GM21423 (cell line): ENCODE measurements around the gene PARD3.

Source experiments
- ATAC-seq: cut with Tn5 transposase; IDR thresholded peaks from one replicate; pipeline ENCODE4 v1.9.1; 2021; ENCODE audit warnings: mild to moderate bottlenecking, moderate library complexity; ENCODE audit not compliant: unreplicated experiment

PARD3 gene

DNA sequence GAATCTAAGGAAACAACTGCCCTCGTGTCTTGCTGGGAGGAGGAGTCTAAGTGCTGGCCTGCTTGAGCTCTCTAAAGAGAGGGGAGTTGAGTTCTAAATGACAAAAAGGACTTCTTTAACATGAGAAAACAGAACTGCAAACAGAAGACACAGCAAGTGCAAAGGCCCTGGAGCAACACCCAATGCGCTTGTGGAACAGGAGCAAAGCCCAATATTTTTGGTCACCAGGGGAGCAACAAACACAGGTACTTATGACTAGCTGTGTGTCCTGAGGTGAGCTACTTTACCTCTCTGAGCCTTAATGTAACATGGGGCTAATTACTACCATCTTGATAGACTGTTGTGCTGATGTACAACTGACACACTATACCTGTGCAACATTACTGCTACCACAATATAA, 634.3 kb downstream of the PARD3 start:
- ATAC-seq: no peak

DNA sequence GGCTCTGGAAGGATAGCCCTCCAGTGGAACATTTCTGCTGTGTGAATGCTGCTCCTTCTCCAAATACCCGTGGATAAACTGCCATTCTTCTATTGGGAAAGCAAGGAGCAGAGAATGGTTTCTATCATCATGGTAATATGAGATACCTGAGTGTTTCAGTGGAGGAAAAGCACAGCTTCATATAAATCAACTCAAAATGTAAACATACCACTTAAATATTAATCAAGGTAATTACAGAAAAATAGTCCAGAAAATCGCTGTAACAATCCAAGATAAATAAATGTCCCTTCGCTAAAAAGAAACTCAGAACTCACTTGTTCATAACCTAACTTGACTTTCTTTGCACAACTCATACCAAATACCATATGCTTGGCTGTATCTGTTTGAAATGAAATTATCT, 635.8 kb downstream of the PARD3 start:
- ATAC-seq: no peak

DNA sequence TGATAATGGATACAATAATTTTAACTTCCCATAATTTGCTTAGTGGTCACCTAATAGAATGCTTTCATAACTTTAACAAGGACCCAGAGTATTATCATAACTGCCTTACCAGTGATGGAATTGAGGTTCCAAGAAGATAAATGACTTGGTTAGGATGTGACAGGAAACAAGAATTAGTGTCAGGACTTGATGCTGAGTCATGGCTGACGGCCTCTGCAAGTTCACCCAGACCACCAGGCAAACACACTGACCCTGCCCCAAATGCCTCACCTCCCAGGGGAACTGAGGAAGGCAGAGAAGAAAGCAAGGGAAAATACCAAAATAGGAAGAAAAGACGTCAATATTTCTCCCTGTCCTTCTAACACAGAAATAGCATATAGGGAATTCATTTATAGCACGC, 636.3 kb downstream of the PARD3 start:
- ATAC-seq: no peak

DNA sequence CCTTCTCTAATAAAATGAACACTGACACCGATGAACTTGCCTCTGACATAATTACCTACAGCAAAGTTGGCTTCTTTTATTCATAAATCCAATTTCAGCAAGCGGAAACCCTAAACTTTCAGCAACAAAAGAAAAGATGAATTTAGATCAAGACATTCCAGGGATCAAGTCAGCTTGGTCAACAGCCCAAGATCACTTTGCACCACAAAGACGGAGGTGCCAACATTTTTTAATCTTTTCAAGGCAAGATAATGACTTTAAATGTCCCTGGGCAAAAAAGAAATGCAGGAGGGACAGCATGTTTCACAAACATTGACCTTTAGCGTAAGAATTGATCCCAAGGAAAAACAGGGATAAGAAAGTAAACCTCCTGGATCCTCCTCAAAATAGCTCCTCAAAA, 636.9 kb downstream of the PARD3 start:
- no peak for ATAC-seq

DNA sequence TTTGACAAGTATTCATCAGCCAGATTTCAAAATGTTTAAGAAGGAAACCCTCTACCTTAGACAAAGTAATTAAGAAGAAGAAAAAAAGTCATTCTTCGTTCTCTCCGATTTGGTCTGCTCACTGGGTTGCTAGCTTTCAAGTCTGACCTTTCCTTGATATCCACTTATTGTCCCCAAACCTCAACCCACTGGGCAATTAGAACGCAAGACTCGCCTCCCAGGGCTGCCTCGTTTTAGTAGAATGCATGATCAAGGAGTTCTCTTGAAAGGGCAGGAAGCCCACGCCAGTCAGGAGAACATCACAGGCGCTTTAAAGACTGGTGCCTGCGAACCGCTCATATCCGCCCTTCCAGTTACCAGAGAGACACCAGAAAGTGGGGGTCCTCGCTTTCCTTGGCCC, 637.7 kb downstream of the PARD3 start:
- ATAC-seq: no peak

DNA sequence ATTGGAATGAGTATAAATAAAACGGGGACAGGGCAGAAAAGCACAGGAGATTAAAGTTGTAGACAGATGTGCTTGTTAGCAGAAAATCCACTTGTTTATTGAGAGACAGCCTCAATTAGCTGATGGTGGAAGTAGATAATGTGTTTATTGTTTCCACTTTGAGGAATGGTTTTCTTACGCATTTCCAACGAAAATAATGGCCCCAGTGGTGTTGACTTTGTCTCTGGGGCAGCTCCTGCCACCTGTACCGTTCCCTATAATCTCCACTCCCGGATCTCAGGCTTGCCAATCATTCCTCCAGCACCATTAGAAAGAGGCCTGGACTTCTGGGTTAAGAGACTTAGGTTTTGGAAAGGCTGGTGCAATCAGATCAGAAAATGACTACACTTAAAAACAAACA, 638.7 kb downstream of the PARD3 start:
- no peak for ATAC-seq

DNA sequence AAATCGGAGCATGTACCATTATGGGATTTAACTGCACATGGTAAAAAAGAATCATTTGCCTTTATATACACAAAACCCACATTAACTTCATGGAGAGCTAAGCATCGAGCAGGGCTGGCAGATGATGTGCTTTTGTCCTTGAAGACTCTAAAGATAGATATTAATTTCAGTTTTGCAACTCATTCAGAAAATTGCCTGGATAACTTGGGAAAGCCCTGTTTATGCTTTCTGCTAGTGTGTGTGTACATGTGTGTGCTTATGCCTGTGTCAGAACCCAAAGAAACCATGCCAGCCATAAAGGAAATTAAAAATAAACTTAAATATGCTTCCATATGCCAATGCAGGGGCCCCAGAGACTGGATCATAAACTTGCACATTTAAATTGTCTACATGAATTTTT, 640.0 kb downstream of the PARD3 start:
- no peak for ATAC-seq

DNA sequence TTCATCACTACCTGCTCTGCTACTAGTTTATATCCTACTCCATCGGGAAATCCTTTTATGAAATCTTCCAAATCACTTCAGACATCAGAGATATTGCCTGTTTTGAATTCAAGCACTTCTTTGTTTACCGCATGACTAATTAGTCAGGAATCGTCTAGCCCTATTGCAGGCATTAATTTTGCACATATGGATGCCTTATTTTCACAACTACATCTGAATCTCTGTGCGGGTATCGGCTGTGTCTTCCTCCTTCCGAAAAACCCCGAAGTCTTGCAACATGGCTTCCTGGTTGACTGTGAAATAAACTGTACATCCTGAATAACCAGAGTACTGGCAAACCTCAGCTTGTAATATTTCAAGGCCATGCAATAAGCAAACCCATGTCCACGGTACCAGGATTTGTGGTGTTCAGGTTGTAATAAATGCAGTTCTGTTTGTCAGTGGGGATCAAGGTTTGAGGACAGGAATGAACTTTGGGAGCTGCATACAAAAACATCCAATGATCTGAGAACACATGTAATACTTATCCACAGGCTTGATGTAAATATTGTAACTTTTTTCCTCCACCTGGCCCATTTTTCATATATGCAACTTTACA, 642.1 kb downstream of the PARD3 start:
- no peak for ATAC-seq

DNA sequence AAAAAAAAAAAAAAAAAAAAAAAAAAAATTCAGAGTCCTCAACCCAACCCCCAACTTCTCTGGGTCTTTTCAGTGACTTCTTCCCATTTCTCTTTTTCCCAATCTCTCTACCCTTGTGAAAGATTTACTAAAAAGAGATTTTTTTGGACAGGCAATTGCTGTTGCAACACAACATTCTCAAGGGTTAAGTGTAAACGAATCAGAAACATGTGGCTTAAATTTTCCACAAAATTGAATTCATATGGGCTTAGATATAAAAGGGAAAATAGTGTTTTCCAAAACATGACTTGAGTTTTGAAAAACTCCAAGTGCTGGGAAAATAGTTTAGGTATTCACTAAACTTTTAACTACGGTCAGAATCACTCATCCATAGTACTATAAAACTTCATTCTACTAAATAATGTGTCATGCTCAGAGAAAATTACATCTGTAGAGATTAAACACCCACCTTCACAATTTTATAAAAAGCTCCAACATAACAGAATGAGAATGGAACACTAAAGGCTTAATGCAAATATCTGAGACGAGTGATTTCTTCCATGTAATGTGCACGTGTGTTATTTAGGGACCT, 643.1 kb downstream of the PARD3 start:
- no peak for ATAC-seq

DNA sequence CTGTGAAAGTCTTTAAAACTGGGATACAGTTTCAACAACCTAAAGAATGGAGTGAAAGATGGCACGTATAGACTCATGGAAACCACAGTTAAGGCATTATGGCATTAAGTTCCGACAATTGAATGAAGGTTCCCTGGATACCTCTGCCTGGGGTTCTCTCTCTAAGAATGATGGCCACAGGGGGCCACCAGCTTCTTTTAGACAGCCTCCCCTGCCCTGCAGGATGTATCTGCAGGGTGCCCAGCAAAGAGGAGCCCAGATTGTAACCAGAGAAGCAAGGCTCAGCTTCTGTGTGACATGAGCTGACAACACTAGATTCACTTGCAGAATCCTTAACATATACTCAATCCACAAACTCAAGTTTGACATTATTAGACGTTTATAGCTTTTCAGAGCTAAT, 645.4 kb downstream of the PARD3 start:
- ATAC-seq: no peak

DNA sequence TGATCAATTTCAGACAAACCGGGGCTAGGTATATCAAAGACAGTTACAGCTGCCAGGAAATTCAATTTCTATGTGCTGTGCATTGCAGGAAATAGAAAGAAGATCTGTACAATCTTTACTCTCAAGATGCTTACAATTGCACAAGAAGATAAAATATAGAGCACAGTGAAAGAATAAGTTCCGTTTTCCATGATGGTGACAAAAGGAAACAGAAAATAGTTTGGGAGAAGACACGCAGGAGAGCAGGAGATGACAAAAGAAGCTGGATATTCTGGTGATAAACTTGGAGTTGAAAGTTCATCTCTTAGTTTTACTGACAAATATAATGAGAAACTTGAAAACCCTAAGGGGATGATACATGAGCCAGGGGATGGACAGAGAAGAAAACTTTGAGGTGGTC, 646.0 kb downstream of the PARD3 start:
- ATAC-seq: no peak

DNA sequence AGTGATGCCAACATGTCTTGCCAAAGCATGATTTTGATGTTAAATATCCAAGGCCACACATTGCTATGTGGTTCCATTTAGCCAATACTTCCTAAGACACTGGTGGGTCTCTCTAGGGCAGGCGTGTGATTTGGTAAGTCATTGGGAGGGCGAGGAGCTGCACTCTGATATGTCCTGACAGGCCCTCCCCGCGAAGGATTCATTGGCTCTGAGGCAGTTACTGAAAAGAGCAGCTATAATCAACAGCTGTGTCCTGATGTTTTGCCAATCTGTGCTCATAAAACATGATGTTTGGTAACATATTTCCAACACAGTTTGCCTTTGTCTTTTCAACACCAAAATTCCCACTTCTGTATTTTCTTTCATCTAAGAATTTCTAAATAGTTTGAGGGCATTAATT, 646.7 kb downstream of the PARD3 start:
- ATAC-seq: no peak

DNA sequence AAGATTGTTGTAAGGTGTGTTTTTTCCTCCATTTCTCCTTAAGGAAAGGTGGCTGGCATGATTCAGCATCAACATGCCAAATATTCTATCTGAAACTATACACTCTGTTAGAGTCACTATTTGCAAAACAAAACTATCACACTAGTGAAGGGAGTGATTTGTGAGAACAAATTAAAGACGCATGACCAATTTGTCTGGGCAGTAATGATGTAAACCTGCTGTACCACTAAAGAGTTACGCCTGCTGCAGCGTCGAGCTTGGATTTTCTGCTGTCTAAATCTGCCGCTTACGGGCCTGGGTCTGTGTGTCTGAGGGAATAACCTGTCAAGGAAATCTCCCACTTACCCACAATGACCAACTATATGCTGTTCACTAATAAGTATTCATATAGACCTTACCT, 648.3 kb downstream of the PARD3 start:
- ATAC-seq: no peak

DNA sequence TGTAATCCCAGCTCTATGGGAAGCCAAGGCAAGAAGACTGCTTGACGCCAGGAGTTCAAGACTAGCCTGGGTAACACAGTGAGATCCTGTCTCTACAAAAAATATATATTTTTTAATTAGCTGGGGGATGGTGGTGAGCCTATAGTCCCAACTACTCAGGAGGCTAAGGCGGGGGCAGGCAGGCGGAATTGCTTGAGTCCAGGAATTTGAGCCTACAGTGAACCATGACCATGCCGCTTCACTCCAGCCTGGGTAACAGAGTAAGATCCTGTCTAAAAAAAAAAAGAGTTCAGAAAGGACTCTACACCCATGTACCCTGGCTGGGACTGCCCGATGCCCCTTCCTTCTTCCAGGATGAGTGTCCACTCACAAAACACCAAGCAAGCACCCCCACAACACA, 648.7 kb downstream of the PARD3 start:
- no peak for ATAC-seq

DNA sequence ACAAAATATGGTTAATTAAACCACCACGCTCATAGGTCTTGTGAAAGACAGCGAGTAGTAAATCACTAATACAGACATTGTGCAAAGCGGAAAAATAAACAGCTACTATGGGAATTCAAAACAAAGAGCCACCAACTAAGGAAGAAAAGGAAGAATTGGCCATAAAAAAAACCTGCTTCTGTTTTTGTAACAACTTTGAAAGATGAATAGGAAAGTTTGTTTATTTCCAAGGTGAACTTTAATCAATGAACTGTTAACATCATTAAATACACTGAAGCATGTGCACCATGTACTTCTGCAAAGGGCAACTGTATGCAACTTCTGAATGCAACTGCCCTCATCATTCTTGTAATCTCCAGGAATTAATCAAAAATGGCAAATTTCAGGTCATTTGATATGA, 651.1 kb downstream of the PARD3 start:
- ATAC-seq: no peak

DNA sequence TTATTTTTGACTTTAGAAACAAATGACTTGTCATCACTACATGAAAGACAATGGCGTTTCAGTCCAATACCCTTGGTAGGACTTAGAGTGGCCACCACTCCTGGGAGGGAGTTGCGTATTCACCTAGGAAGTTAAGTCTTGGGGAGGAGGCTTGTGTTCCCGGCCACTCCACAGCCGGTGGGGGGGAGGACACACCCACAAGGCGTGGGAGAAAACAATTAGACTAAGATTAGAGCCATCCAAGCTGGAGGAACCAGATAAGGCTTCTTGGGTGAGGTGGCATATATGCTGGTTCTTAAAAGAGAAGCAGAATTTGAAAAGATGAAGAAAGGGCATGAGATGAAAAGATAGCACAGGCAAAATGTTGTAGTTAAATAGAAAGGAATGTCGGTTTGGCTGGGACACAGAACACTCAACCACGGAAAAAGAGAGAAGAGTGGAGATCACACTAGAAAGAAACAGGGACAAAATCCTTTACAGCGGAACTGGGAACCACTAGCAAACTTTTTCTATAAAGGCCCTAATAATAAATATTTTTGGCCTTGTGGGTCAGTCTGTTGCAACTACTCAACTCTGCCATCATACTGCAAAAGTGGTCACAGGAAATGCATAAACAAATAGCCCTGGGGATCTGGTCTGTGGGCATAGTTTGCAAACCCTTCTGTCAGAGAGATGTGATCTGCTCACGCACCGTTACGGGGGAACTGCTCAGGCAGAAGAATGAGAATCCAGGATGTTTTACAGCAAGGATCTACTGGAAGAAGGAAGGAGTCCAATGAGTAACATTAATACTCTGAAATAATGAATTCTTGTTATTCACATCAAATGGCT, 651.8 kb downstream of the PARD3 start:
- no peak for ATAC-seq

DNA sequence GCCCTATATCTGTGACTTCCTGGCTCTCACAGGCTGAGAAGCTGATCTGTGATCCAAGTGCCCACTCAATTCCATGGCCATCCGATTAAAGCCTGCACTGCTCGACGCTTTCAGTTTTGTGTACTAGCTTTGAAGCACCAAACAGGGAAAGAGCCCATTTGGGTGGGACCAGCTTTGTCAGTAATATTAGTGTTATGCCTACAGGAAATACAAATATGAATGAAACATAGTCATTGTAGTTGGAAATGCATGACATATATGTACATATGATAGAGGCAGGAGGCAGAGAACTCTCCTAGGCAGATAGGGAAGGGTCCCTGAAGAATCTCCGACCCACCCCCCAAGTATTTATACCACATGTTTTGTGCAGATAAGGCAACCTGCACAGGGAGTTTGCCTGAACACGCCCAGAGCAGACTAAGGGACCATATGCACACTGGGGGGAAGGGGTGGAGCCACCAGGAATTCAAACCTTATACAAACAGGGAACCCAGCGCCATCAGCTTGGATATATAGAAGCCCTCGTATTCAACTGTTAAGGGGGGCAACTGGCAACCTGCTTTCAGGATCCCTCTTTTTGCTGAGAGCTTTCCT, 653.2 kb downstream of the PARD3 start:
- no peak for ATAC-seq

DNA sequence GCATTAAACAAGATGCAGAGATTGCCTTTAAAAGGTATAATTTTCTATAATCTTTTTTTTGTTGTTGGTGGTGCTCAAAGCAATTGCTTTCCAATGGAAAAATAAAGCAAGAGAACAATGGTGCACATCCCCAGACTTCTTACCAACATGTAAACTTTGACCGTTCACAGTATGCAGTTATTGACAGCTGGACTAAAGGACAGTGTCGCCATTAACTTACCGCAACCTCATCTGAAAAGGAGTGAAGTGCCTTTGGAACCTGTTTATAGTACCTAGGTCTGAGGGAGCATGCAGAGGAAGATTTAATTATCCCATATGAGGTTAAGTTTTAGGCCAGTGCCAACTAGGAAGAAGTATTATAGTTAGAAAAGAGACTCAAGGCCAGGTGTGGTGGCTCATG, 654.5 kb downstream of the PARD3 start:
- no peak for ATAC-seq

DNA sequence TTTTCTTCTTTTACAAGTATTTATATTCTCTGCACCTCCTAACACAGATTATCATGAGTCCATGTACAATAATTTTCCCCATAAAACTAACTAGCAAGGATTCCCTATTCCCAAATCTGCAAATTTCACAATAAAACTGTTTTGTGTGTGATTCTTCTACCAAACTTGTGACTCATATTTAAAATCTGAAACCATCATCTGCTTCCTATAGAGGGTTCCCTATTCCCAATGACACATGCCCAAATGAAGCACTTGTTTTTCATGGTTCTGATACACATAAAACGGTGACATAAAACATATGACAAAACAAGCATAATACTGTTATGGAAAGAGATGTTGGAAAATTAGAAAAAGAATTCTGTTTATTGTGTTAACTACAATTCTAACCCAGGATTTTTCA, 657.6 kb downstream of the PARD3 start:
- no peak for ATAC-seq

DNA sequence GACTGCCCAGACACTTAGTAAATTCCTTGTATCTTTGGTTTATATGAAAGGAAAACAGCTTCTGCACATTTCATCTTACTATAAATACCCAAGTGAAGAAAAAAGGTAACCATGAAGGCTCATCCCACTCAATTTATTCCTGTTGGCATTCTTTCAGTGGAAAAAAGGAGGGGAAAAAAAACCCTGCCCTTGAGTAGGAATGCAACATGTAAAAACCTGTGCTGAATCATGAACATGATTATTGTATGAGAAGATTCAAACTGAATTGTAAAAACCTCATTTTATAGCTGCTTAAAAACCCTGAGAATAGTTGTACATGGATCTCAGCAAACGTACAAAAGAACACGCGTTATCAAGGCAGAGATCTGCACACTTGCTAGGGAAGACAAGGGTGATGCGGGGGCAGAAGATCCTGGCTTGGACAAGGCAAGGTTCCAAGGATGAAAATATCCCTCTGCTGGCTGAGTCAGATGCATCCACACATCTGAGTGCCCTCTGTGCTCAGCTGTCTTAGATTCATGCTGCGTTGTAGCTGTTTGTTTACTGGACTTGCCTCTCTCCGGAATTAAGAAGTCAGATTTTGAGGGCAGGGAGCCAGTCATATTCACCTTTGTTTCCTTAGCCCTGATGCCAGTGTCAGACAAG, 658.2 kb downstream of the PARD3 start:
- ATAC-seq: no peak

DNA sequence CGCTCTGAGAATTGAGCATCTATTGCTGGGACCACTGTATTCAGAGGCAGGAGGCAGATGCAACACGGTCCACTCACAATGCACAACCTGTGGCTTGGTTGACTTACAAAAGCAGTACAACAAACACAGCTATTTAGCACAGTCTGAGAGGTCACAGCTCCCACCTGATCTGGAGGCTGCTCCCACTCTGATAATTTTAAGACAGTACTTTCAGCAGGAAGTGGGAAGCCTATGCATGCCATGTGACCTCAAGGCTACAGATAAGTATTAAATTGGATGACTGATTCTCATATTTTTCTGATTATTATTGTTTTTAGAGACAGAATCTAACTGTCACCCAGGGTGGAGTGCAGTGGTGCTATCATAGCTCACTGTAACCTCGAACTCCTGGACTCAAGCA, 659.3 kb downstream of the PARD3 start:
- no peak for ATAC-seq
